ENCODE data around the gene ZNF276. TPM values are rescaled to one million over a fixed set of nuclear protein-coding genes. Genes with fewer than 3 reads are reported as not detected.
"Not testable (repeated sequence)": the region's sequence is repeated elsewhere in the genome, so short reads cannot be mapped to it uniquely, and the experiment has no call there.

Gene ZNF276
- total RNA-seq, 3 donors from 2014 or later = 19.2 to 48.5 (median 31.2) TPM

- Histone ChIP-seq H3K36me3 (no peaks in the 10 kb centered on the region), H3K27ac (no peak overlapping the region), H3K4me1 (no peaks in the 10 kb centered on the region), H3K4me3 (no peak overlapping the region), H3K27me3 (no peaks in the 10 kb centered on the region), H3K9me3 (no peaks in the 10 kb centered on the region)
- DNase-seq (ENCODE audit: low spot score in 2 of 2) = no peak
- TF ChIP-seq CTCF (IDR thresholded peaks at IDR 0.05) = no peak
- TF ChIP-seq POLR2AphosphoS5 (IDR thresholded peaks at IDR 0.05) = no peak
- no peak for TF ChIP-seq POLR2A (IDR thresholded peaks at IDR 0.05)
- intact Hi-C loops (cut with DNase I; ENCODE audit: low total_unique reads) = no loop called here
Measured at GRCh38 chr16:89697616-89698331, 23.6 kb upstream of the ZNF276 start.

DNA sequence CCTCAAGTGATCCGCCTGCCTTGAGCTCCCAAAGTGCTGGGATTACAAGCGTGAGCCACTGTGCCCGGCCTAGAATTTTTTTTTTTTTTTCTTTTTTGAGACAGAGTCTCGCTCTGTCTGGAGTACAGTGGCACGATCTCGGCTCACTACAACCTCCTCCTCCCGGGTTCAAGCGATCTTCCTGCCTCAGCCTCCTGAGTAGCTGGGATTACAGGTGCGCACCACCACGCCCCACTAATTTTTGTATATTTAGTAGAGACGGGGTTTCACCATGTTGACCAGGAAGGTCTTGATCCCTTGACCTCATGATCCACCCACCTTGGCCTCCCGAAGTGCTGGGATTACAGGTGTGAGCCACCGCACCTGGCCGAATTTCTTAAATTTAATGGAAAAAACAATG is 22.6 kb upstream of the ZNF276 start:
- H3K4me1 ChIP-seq; H3K9me3 ChIP-seq; H3K27ac ChIP-seq; DNase-seq (ENCODE audit: low spot score in 2 of 2); H3K27me3 ChIP-seq; intact Hi-C loops (cut with DNase I; ENCODE audit: low total_unique reads); H3K4me3 ChIP-seq; H3K36me3 ChIP-seq: not testable (repeated sequence)

DNA sequence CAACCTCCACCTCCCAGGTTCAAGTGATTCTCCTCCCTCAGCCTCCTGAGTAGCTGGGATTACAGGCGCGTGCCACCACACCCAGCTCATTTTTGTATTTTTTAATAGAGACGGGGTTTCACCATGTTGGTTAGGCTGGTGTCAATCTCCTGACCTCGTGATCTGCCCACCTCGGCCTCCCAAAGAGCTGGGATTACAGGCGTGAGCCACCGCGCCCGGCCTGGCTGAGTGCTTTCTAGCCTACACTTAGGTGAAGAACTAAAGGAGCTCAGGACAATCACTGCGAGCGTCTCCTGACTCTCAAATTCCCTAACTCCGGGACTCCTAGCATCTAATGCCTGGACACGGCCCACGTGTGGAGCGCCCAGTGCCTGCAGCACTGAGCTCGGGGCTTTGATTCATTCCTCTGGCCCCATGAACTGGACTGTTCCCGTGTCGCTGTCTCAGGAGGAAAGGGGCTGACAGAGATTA is 21.7 kb upstream of the ZNF276 start:
- Histone ChIP-seq H3K4me3 (peak overlapping the region in 2 of 3 donors; percentile 71 to 75), H3K27ac (peak overlapping the region; percentile 80 to 96)
- H3K36me3 ChIP-seq; H3K27me3 ChIP-seq; H3K4me1 ChIP-seq; intact Hi-C loops (cut with DNase I; ENCODE audit: low total_unique reads); DNase-seq (ENCODE audit: low spot score in 2 of 2); H3K9me3 ChIP-seq: not testable (repeated sequence)

GRCh38 chr16:89700100-89700648 is 21.2 kb upstream of the ZNF276 start:
- intact Hi-C loops (cut with DNase I; ENCODE audit: low total_unique reads) = no loop called here
- Histone ChIP-seq H3K9me3 (no peaks in the 10 kb centered on the region), H3K4me1 (no peaks in the 10 kb centered on the region), H3K27me3 (no peaks in the 10 kb centered on the region), H3K27ac (peak overlapping the region; percentile 80 to 96), H3K36me3 (no peaks in the 10 kb centered on the region), H3K4me3 (peak overlapping the region; percentile 61 to 75 (median 71))
- peak; percentile 100 for DNase-seq (ENCODE audit: low spot score in 2 of 2)
- TF ChIP-seq CTCF (IDR thresholded peaks at IDR 0.05) = peak; percentile 77 to 98 (median 90)
- TF ChIP-seq POLR2A (IDR thresholded peaks at IDR 0.05) = no peak
- TF ChIP-seq POLR2AphosphoS5 (IDR thresholded peaks at IDR 0.05) = peak; percentile 65 to 75 (median 65)

- H3K27ac ChIP-seq = peak overlapping the region; percentile 80 to 96
- no peaks in the 10 kb centered on the region for H3K27me3 ChIP-seq
- intact Hi-C loops (cut with DNase I; ENCODE audit: low total_unique reads) = no loop called here
- H3K4me1 ChIP-seq = no peaks in the 10 kb centered on the region
- peak; percentile 66 to 72 for DNase-seq (ENCODE audit: low spot score in 2 of 2)
- TF ChIP-seq POLR2A (IDR thresholded peaks at IDR 0.05) (no peak), POLR2AphosphoS5 (IDR thresholded peaks at IDR 0.05) (peak in 1 of 3 donors; percentile 4)
- H3K9me3 ChIP-seq = no peaks in the 10 kb centered on the region
- H3K36me3 ChIP-seq = no peaks in the 10 kb centered on the region
- peak overlapping the region; percentile 61 to 75 (median 71) for H3K4me3 ChIP-seq
Measured at GRCh38 chr16:89700649-89701424, 20.5 kb upstream of the ZNF276 start.

GRCh38 chr16:89701425-89702406 is 19.6 kb upstream of the ZNF276 start, which contains the start of gene SPATA2L:
Gene SPATA2L, minus strand, starts transcription at chr16:89701705. Its CDS starts 473 bp downstream, at chr16:89701232.
- Histone ChIP-seq H3K27ac (peak within 1 kb of the TSS; percentile 80 to 96), H3K36me3 (no peaks in the 10 kb centered on the region), H3K4me1 (no peaks in the 10 kb centered on the region), H3K4me3 (peak within 1 kb of the TSS; percentile 61 to 75 (median 71)), H3K9me3 (no peaks in the 10 kb centered on the region), H3K27me3 (no peaks in the 10 kb centered on the region)
- peak; percentile 95 to 96 for DNase-seq (ENCODE audit: low spot score in 2 of 2)
- TF ChIP-seq POLR2AphosphoS5 (IDR thresholded peaks at IDR 0.05) (peak; percentile 63 to 86 (median 77)), POLR2A (IDR thresholded peaks at IDR 0.05) (peak; percentile 62), CTCF (IDR thresholded peaks at IDR 0.05) (no peak)
- intact Hi-C loops (cut with DNase I; ENCODE audit: low total_unique reads) = no loop called here
